OCI-LY1 (cell line): ENCODE measurements around the gene HOMER2.

ENCODE experiments used
- H2AFZ ChIP-seq: fragments of 200-600 bp; sonication (generic), shearing (Covaris generic); 2 replicates; pipeline ENCODE4 v1.6.0; 2014; ENCODE audit warnings: antibody characterized with exemption, mild to moderate bottlenecking, low read length
- H3F3A ChIP-seq: fragments of 200-600 bp; sonication (generic), shearing (Covaris generic); 2 replicates; pipeline ENCODE4 v1.6.0; 2014; ENCODE audit warnings: mild to moderate bottlenecking, antibody characterized with exemption, low read length, moderate library complexity; ENCODE audit not compliant: insufficient read depth
- H3K27ac ChIP-seq: fragments of 200-600 bp; sonication (generic); 2 replicates; pipeline ENCODE4 v1.5.1; 2014; ENCODE audit warnings: low read length, mixed run types, mild to moderate bottlenecking, low read depth; ENCODE audit not compliant: poor library complexity, severe bottlenecking
- H3K27me3 ChIP-seq: fragments of 200-600 bp; sonication (generic); 2 replicates; pipeline ENCODE4 v1.6.0; 2014; ENCODE audit warnings: antibody characterized with exemption, mild to moderate bottlenecking, low read length, moderate library complexity; ENCODE audit not compliant: insufficient read depth
- H3K36me3 ChIP-seq: fragments of 200-600 bp; sonication (generic); 2 replicates; pipeline ENCODE4 v1.6.1; 2014; ENCODE audit warnings: mild to moderate bottlenecking, antibody characterized with exemption, low read length, moderate library complexity, mixed read lengths; ENCODE audit not compliant: insufficient read depth
- H3K4me1 ChIP-seq: fragments of 200-600 bp; sonication (generic); 2 replicates; pipeline ENCODE4 v1.5.1; 2014; ENCODE audit warnings: mild to moderate bottlenecking, low read length, moderate library complexity; ENCODE audit not compliant: insufficient read depth, severe bottlenecking
- H3K4me2 ChIP-seq: fragments of 200-600 bp; sonication (generic), shearing (Covaris generic); 2 replicates; pipeline ENCODE4 v1.6.1; 2014; ENCODE audit warnings: low read length
- H3K4me3 ChIP-seq: fragments of 200-600 bp; sonication (generic); 2 replicates; pipeline ENCODE4 v1.5.1; 2014; ENCODE audit warnings: low read length, low read depth, mild to moderate bottlenecking, mixed read lengths; ENCODE audit not compliant: poor library complexity, severe bottlenecking
- H3K79me2 ChIP-seq: fragments of 200-600 bp; shearing (Covaris generic); 2 replicates; pipeline ENCODE4 v1.6.1; 2016; ENCODE audit warnings: mixed run types, low read length, mixed read lengths; ENCODE audit not compliant: insufficient read depth
- H3K9ac ChIP-seq: fragments of 200-600 bp; sonication (generic), shearing (Covaris generic); 2 replicates; pipeline ENCODE4 v1.6.1; 2014; ENCODE audit warnings: mild to moderate bottlenecking, low read length, mixed read lengths
- H3K9me2 ChIP-seq: fragments of 200-600 bp; sonication (generic), shearing (Covaris generic); 2 replicates; pipeline ENCODE4 v1.6.1; 2014; ENCODE audit warnings: low read depth, mild to moderate bottlenecking, low read length, mixed read lengths
- H3K9me3 ChIP-seq: fragments of 200-600 bp; shearing (Covaris generic); 2 replicates; pipeline ENCODE4 v1.6.1; 2014; ENCODE audit warnings: low read length, mixed read lengths
- H4K20me1 ChIP-seq: fragments of 200-600 bp; sonication (generic), shearing (Covaris generic); 2 replicates; pipeline ENCODE4 v1.6.0; 2016; ENCODE audit warnings: mild to moderate bottlenecking, low read length; ENCODE audit not compliant: insufficient read depth
- CTCF ChIP-seq: fragments of 200-600 bp; sonication (generic), shearing (Covaris generic); IDR thresholded peaks from 2 replicates; pipeline ENCODE4 v1.5.1; 2017; ENCODE audit warnings: mild to moderate bottlenecking, antibody characterized with exemption, low read length, moderate library complexity, mixed read lengths
- EZH2 ChIP-seq: fragments of 200-600 bp; sonication (generic), shearing (Covaris generic); IDR thresholded peaks from 2 replicates; pipeline ENCODE4 v1.8.0; 2017; ENCODE audit warnings: borderline replicate concordance, mixed run types, mild to moderate bottlenecking, antibody characterized with exemption, low read length, moderate library complexity, mixed read lengths

The HOMER2 gene

GRCh38 chr15:82900511-82901060 is 51.9 kb downstream of the HOMER2 start:
- Histone ChIP-seq H2AFZ (no peak overlapping the region), H4K20me1 (no peaks in the 10 kb centered on the region), H3K9ac (no peak overlapping the region), H3K4me3 (no peak overlapping the region), H3K27ac (no peak overlapping the region), H3F3A (no peaks in the 10 kb centered on the region), H3K9me3 (no peaks in the 10 kb centered on the region), H3K27me3 (peaks cover 5% of the 10 kb centered on the region; the same call in 1 of the 2 replicates), H3K36me3 (no peaks in the 10 kb centered on the region), H3K4me1 (no peaks in the 10 kb centered on the region), H3K4me2 (no peak overlapping the region), H3K79me2 (no peaks in the 10 kb centered on the region), H3K9me2 (no peaks in the 10 kb centered on the region)
- TF ChIP-seq CTCF, result no peak
- no peak for TF ChIP-seq EZH2

GRCh38 chr15:82898961-82899360 is 53.6 kb downstream of the HOMER2 start:
- Histone ChIP-seq H3K4me1 (no peaks in the 10 kb centered on the region), H3F3A (no peaks in the 10 kb centered on the region), H4K20me1 (no peaks in the 10 kb centered on the region), H3K9ac (no peak overlapping the region), H3K4me2 (no peak overlapping the region), H3K27me3 (peaks cover 5% of the 10 kb centered on the region; the same call in 1 of the 2 replicates), H3K79me2 (no peaks in the 10 kb centered on the region), H2AFZ (no peak overlapping the region), H3K36me3 (no peaks in the 10 kb centered on the region), H3K9me2 (no peaks in the 10 kb centered on the region), H3K27ac (no peak overlapping the region), H3K9me3 (no peaks in the 10 kb centered on the region), H3K4me3 (no peak overlapping the region)
- TF ChIP-seq CTCF (no peak), EZH2 (no peak)

- Histone ChIP-seq H3K79me2 (no peaks in the 10 kb centered on the region), H3K4me1 (no peaks in the 10 kb centered on the region), H3K4me2 (no peak overlapping the region), H3K9me2 (no peaks in the 10 kb centered on the region), H3K36me3 (no peaks in the 10 kb centered on the region), H4K20me1 (no peaks in the 10 kb centered on the region), H3K9ac (no peak overlapping the region), H3K9me3 (no peaks in the 10 kb centered on the region), H3K27me3 (no peaks in the 10 kb centered on the region; the same call in 1 of the 2 replicates), H3K4me3 (no peak overlapping the region), H2AFZ (no peak overlapping the region), H3F3A (no peaks in the 10 kb centered on the region), H3K27ac (no peak overlapping the region)
- no peak for TF ChIP-seq CTCF
- no peak for TF ChIP-seq EZH2
Observed at GRCh38 chr15:82895983-82896382, 56.5 kb downstream of the HOMER2 start.
